GM13976 (cell line): ENCODE measurements around the gene CLASRP.
A peak's percentile ranks its signal among the peaks of the same experiment; 100 is the strongest.

Experiments
- DNase-seq: peaks from one replicate; pipeline ENCODE4 v3.0.0; 2012; ENCODE audit warnings: low spot score
- in situ Hi-C: fragments of 300-500 bp; cut with MboI; formaldehyde crosslinking; loops from one replicate; pipeline ENCODE4 v1.12.0; 2022; ENCODE audit warnings: low sequenced_read_pairs, mixed read lengths, inconsistent platforms; ENCODE audit not compliant: unreplicated experiment
- TF ChIP-seq, protein P1 (sequence below): IDR thresholded peaks from 2 replicates; pipeline ENCODE4 v1.5.1; 2012; ENCODE audit warnings: borderline replicate concordance, mild to moderate bottlenecking; ENCODE audit not compliant: insufficient read depth; ENCODE audit errors: extremely low read depth, missing control alignments, control extremely low read depth

Gene CLASRP

DNA sequence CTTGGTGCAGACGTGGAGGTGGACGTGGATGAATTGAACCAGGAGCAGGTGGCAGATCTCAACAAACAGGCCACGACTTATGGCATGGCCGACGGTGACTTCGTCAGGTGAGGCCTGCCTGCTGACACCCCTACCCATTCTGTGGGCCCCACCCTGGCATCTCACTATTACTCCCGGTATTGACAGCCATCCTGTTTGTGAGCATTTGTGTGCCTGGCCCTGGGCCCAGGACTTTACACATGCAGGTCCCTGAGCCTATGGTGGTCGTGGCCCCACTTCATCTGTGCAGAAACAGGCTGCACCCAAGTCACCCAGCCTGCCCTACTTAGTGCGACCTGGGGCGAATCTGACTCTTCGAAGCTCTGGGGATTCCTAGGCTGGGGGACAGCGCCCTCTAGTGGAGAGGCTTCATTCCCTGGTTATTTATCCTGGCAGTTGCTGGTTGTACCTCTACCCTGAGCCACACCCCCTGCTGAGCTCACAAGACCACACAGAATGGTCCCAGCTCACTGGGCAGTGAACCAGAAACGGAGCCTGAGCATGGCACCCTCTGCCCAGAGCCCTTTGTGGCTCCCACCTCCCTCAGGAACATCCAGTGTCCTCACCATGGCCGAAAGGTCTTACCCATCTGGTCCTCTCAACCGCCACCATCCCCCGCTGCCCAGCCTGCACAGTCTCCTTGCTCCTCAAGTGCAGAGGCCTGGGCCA lies 20.6 kb downstream of the CLASRP start:
- DNase-seq = peak; percentile 90
- TF ChIP-seq, protein P1, sequence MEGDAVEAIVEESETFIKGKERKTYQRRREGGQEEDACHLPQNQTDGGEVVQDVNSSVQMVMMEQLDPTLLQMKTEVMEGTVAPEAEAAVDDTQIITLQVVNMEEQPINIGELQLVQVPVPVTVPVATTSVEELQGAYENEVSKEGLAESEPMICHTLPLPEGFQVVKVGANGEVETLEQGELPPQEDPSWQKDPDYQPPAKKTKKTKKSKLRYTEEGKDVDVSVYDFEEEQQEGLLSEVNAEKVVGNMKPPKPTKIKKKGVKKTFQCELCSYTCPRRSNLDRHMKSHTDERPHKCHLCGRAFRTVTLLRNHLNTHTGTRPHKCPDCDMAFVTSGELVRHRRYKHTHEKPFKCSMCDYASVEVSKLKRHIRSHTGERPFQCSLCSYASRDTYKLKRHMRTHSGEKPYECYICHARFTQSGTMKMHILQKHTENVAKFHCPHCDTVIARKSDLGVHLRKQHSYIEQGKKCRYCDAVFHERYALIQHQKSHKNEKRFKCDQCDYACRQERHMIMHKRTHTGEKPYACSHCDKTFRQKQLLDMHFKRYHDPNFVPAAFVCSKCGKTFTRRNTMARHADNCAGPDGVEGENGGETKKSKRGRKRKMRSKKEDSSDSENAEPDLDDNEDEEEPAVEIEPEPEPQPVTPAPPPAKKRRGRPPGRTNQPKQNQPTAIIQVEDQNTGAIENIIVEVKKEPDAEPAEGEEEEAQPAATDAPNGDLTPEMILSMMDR = peak; percentile 84
- in situ Hi-C loops = no loop called here

DNA sequence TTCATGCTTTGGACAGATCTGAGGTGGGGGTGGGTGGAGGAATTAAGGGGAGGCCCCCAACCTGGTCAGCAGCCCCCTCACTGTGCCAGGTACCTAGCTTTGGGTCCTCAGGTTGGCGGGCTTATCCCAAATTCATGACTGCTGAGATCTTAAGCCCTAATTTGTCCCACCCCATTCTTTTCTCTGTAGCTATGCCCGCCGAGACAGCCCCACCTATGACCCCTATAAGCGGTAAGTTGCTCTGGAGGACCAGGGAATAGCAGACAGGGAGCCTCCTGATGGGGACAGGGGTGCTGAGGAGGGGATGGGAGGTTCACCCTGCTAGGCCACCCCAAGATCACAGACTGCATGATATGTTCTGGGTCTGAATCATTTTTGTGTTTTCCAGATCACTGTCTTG lies 23.1 kb downstream of the CLASRP start:
- no peak for DNase-seq
- in situ Hi-C loops = no loop called here
- TF ChIP-seq, protein P1 = no peak

DNA sequence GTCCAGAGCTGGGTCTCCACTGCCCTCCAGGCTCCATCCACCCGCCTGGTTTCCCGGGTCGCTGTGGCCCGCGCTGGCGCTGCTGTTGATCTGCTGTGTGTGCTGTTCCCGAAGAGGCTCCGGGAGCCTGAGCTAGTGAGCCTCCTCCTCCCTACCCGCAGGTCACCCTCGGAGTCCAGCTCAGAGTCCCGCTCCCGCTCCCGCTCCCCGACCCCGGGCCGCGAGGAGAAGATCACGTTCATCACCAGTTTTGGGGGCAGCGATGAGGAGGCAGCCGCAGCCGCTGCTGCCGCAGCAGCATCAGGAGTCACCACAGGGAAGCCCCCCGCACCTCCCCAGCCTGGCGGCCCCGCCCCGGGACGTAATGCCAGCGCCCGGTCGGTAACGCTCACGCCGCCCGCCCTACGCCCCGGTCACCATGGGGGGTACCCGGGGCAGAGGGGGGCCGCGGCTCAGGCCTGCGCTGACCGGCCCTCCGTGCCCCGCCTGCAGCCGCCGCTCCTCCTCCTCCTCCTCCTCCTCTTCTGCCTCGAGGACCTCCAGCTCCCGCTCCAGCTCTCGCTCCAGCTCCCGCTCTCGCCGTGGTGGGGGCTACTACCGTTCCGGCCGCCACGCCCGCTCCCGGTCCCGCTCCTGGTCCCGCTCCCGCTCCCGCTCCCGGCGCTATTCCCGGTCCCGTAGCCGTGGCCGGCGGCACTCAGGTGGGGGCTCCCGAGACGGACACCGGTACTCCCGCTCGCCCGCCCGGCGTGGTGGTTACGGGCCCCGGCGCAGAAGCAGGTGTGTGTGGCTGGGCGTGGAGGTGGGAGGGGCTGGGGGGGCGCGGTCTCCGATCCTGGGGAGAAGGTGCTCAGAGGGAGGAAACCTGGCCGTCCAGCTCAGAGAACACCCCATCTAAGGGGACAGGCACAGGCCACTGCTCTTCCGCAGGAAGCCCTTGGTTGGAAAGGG lies 25.3 kb downstream of the CLASRP start:
- TF ChIP-seq, protein P1 = no peak
- in situ Hi-C loops = no loop called here
- no peak for DNase-seq

DNA sequence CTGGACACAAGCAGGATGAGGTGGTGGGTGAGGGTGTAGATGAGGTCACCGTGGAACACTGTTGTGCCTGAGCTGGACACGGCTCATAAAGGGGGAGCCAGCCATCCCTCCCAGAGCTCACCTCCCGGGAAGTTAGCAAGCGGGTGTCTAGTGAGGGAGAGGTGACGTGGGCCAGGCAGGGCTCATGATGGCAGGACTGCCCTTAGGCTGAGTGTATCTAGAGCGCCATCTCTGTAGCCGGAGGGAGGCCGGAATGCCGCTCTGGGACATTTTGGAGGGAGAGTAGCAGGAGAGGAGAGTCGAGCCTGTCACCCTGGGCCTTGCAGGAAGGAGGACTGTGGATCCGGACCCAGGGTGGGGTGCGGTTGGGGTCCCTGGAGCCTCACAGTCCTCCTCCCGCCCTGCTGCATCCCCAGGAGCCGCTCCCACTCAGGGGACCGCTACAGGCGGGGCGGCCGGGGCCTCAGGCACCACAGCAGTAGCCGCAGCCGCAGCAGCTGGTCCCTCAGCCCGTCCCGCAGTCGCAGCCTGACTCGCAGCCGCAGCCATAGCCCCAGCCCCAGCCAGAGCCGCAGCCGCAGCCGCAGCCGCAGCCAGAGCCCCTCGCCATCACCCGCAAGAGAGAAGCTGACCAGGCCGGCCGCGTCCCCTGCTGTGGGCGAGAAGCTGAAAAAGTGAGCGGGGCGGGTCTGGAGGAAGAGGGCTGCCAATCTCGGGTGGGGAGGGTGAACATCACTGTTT lies 28.2 kb downstream of the CLASRP start:
- in situ Hi-C loops = no loop called here
- DNase-seq = no peak
- TF ChIP-seq, protein P1 = no peak

DNA sequence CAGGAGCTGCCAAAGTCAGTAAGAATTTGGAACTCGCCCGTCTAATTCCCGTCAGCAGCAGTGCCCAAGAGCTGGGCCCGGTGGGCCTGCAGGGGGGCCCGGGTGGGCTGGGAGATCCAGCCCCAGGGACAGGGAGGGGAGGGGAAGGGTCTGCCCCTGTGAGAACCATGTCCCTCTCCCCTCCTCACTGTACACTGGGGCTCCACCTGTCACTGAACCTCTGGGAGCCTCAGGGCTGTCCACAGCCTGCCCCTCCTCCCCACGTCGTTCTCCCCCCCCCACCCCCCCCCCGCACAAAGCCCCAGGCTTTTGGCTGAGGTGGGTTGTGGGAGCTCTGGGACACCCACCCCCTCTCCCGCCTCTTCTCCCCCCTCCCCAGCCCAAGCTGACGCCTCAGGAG lies 29.2 kb downstream of the CLASRP start:
- in situ Hi-C loops = no loop called here
- TF ChIP-seq, protein P1 = no peak

DNA sequence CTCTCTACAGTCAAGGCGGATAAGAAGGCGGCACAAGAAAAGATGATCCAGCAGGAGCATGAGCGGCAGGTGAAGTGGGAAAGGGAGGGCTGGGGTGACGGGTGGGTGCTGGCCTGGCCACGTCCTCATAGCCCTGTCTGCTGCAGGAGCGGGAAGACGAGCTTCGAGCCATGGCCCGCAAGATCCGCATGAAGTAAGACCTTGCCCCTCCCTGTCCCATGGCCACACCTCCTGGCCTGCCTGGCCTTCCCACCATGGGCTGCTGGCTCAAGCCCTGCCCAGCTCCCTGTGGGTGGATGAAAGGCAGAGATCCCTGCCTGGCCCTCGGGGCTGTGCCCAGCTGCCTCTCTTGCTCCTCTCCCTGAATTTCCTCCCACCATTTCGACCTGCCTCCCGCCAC lies 30.2 kb downstream of the CLASRP start:
- in situ Hi-C loops = no loop called here
- TF ChIP-seq, protein P1 = no peak
- no peak for DNase-seq

More for the DNA sequence above, 29.2 kb downstream of the CLASRP start:
- DNase-seq = no peak
